ENCODE data around the gene PACRG.

PACRG gene

GRCh38 chr6:163026893-163027292, 299.1 kb downstream of the PACRG start:
- no peak for FAIRE-seq

DNA sequence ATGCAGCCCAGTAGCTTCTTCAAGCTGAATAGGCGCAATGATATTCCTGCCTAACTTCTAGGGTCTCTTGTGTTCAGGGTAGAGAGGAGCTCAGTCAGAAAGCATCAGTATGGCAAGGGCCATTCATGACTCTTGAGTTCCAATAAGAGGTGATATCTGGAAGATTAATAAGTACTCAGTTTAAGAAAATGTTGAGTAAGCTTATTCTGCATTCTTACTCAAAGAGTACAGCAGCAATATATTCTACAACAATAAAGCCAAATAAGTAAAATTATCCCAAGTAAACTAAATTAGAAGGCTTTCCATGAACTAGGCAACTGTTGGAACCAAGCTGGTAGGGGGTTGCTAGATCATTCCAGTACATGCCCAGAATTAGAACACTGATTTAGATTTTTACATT, 303.2 kb downstream of the PACRG start:
- no peak for FAIRE-seq

- FAIRE-seq: no peak
Observed at GRCh38 chr6:163031931-163032330, 304.2 kb downstream of the PACRG start.

DNA sequence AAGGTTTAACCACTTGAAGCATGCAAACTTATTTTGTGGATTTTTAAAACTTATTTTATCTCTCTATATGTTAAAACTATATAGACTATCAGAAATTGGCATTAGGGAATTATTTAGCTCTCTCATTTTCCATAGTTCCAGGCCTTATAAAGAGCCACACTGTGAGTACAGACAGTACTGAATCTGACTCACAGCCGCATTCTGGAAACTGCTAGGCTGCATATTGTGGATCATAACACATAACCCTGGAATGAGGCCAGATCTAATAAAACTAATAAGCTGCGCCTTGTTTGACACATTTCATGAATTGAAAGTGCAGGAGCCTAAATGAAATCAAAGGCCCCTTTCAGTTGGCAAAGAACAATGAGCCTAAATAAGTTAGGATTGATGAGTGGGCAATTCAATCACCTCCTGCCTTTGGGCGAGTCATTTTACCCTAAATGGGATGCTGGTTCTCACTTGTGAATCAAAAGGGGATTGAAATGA, 308.4 kb downstream of the PACRG start:
- no peak for FAIRE-seq

- no peak for FAIRE-seq
Observed at GRCh38 chr6:163038317-163038716, 310.5 kb downstream of the PACRG start.

- no peak for FAIRE-seq
Observed at GRCh38 chr6:163048345-163048744, 320.6 kb downstream of the PACRG start.

- no peak for FAIRE-seq
Observed at GRCh38 chr6:163053667-163054344, 326.0 kb downstream of the PACRG start.

DNA sequence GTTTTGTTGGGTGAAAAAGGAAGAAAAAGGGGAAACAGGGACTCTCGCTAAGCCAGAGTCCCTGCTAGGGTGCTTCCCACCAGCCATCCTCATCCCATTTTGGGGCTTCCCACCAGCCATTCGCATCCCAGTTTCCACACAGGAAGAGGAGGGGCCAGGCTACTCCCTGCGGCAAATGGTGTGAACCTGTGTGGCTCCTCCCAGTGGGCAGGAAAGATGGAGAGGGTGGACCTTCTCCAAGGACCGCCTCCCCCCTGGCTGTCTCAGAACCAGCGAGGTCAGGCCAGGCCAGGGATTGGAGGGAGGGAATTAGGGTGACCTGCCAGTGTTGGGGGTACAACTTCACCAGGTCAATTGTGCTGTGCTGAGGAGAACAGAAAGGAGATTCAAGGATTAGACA, 326.9 kb downstream of the PACRG start:
- no peak for FAIRE-seq

GRCh38 chr6:163057260-163057659, 329.5 kb downstream of the PACRG start:
- FAIRE-seq: no peak

DNA sequence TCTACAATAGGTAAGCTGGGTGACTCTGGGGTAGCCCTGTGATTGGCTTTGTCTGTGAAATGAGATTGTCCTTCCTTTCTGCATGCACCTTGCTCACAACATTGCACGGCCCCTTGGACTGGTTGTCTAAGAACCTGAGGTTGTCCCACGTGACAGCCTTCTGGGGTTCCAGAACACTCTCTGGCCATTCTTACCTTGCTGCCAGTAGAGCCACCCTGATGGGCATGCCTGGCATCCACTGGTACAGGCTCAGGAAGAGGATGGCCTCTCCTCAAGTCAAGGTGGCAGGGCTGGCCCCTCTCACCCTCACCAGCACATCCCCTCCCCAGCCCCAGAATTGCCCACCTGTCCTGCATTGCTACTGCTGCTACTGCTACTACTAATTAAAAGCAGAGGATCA, 335.0 kb downstream of the PACRG start:
- FAIRE-seq: no peak

DNA sequence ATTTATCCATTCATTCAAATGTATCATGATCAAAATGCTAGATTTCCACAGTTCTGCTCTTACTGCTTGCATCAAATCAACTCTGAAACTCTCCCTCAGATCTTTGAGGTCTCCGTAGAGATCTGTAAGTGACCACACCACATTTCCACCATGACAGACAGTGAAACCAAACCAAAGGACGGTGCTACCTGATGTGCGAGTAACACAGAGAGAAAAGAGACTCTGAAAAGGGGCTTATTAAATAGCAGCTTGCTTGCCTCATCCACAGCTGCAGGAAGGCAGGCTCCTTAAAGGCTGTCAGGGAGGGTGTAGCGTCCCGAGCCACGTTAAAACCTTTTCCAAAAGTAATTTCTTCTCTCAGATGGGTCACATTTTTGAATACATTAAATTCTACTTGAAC, 335.8 kb downstream of the PACRG start:
- no peak for FAIRE-seq

DNA sequence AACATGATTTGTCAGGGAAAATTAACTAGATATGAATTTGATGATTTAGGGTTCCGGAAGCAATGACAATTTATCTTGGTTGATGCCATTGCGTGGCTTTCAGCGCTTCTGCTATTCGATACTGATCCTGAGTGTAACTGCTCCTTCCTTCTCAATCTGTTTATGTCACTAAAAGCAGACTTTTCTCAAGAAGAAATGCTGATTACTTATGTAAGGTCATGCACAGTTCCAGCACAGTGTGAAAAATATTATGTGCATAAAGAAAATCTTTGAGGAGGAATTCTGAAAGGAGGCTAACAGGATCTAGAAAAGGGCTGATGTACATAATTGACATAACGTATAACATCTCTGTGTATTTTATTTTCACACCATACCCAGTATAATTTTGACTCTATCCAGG, 336.6 kb downstream of the PACRG start:
- FAIRE-seq: no peak

- FAIRE-seq: no peak
Observed at GRCh38 chr6:163066200-163066599, 338.4 kb downstream of the PACRG start.

- no peak for FAIRE-seq
Observed at GRCh38 chr6:163077134-163077533, 349.4 kb downstream of the PACRG start.

DNA sequence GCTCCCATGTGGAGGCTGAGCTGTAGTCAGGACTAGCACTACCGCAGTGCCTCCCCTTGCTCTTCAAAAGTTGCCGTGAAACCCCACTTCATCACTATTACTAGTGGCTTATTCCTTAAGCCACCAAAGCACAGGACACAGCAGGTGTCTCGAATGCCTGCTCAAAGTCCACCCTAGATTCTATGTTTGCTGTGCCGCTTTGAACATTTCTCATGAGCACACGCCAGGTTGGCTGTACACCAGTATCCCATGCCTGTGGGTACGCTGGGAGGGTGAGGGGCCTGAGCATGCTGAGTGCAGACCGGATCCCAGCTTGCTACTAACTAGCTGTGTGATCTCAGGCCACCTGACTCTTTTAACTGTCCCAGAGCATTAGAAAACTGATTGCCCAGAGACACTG, 350.9 kb downstream of the PACRG start:
- FAIRE-seq: no peak

GRCh38 chr6:163080228-163080627, 352.5 kb downstream of the PACRG start:
- no peak for FAIRE-seq

GRCh38 chr6:163083141-163083540, 355.4 kb downstream of the PACRG start:
- FAIRE-seq: no peak

GRCh38 chr6:163085426-163085825, 357.7 kb downstream of the PACRG start:
- FAIRE-seq: no peak

DNA sequence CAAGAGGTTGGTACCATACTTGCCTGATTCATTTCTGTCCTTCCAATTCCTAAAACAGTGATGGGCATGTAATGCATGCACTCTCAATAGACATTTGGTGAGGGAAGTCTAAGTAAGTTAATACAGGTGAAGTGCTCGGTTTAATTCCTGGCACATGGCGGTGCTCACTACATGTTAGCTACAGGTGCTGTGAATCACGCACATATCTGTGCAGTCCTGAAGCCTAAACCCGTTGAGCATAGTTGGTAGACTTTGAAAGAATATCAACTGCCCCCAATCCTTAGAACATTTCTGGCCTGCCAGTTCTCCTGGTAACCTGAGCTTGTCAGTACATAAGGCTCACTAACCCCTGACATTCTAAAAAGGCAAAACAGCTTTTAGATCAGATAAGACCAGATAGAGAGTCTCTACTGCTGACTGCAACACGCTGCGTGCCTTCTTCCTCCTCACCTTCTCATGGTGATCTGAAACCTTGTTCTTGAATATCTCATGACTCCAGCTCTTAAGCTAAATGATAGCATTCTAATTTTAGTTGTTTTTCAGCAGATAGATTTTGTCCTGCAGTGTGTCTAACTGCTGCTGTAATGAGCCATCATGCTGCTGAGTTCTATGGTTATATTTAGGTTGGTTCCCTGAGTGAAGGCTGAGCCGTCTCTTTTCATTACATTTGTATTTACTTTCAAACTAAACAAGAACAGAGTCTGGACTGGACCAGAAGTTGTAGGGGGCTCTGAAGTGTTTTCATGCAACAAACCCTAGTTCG, 358.3 kb downstream of the PACRG start:
- FAIRE-seq: no peak

- FAIRE-seq: no peak
Observed at GRCh38 chr6:163086624-163086920, 358.8 kb downstream of the PACRG start.

- no peak for FAIRE-seq
Observed at GRCh38 chr6:163087981-163088380, 360.2 kb downstream of the PACRG start.

DNA sequence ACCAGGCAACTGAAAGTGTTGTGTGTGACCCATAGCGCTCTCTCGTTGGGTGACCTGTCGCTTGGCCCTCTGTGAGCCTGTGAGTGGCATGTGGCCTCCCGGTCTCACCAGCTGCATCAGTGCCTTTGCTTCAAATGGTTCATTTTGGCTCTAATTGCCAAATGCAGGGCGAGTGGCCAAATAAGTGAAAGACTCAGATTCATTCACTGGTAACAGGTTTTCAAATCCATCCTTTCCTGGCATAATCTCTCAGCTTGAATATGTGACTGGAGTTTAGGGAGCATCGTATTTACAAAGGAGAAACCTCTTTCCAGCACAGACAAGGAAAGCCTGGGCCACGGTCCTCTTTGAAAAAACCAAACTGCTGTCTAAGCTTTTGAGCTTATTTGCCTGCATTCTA, 365.1 kb downstream of the PACRG start:
- FAIRE-seq: no peak

DNA sequence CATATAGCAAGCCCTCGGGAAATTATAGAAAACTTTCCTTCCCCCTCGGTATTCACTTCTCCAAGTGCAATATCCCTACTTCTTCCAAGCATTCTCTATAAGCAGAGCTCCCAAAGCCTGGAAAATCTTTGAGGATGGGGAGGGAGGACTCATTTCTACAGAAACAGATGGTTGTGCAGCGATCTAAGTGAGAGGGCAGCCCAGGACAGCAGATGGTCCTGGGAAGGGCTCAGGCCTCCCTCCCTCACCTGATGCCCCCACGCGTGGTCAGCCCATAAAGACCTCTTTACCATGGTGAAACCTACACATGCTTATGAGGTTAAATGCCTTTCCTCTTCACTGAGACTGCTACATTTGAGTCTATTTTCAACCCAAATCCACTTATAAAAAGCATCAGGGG, 367.1 kb downstream of the PACRG start:
- no peak for FAIRE-seq

GRCh38 chr6:163095401-163095800, 367.6 kb downstream of the PACRG start:
- no peak for FAIRE-seq
